IMR-90 (cell line): ENCODE results near the gene FLT4. TPM values are rescaled to one million over a fixed set of nuclear protein-coding genes. Genes with fewer than 3 reads are reported as not detected.

ENCODE experiments used
- ATAC-seq: fragments of 200-7000 bp; cut with Tn5 transposase; 2 replicates; pipeline ENCODE4 v1.9.1; 2020; ENCODE audit warnings: low read depth, mild to moderate bottlenecking, moderate library complexity
- BruUV-seq: library from RNA; stranded (reverse); fragments of 400-500 nt; replicated peaks from 2 replicates; lab custom pipeline; 2021; lab: Mats Ljungman, UMichigan
- CTCF ChIA-PET: fragments of 300-600 bp; formaldehyde crosslinking; extraction: SDS; loops from one replicate; lab custom pipeline; 2021; ENCODE audit warnings: antibody characterized with exemption; lab: Yijun Ruan, JAX
- POLR2A ChIA-PET: fragments of 300-600 bp; sonication (Branson Sonifier 250); formaldehyde crosslinking; loops from one replicate; lab custom pipeline; 2022; ENCODE audit warnings: antibody characterized with exemption; ENCODE audit not compliant: unreplicated experiment; lab: Charles Lee
- DNase-seq: peaks from one replicate; pipeline ENCODE4 v3.0.0; 2013
- H2AFZ ChIP-seq: replicated peaks from 2 replicates; pipeline ENCODE3; 2013; ENCODE audit warnings: low read length, mild to moderate bottlenecking; ENCODE audit not compliant: poor library complexity
- H2AK5ac ChIP-seq: 2 replicates; pipeline ENCODE4 v1.6.1; 2013; ENCODE audit warnings: low read depth, low read length, inconsistent platforms
- H2AK9ac ChIP-seq: replicated peaks from 2 replicates; pipeline ENCODE3; 2013; ENCODE audit warnings: mild to moderate bottlenecking, low read depth, low read length, moderate library complexity; ENCODE audit not compliant: poor library complexity
- H2BK120ac ChIP-seq: 2 replicates; pipeline ENCODE4 v1.6.1; 2013; ENCODE audit warnings: low read depth, low read length, inconsistent platforms
- H2BK15ac ChIP-seq: 3 replicates; pipeline ENCODE4 v1.6.1; 2013; ENCODE audit warnings: low read depth, low read length, inconsistent platforms
- H2BK20ac ChIP-seq: 2 replicates; pipeline ENCODE4 v1.6.1; 2013; ENCODE audit warnings: low read depth, mild to moderate bottlenecking, inconsistent platforms, low read length, moderate library complexity
- H2BK5ac ChIP-seq: 2 replicates; pipeline ENCODE4 v1.6.1; 2013; ENCODE audit warnings: mild to moderate bottlenecking, low read depth, low read length, inconsistent platforms; ENCODE audit not compliant: poor library complexity, severe bottlenecking
- H3K14ac ChIP-seq: replicated peaks from 2 replicates; pipeline ENCODE4 v1.6.1; 2013; ENCODE audit warnings: low read depth, low read length, inconsistent platforms
- H3K18ac ChIP-seq: 2 replicates; pipeline ENCODE4 v1.6.1; 2013; ENCODE audit warnings: low read depth, low read length, control low read depth
- H3K23ac ChIP-seq: 2 replicates; pipeline ENCODE4 v1.6.1; 2013; ENCODE audit warnings: low read depth, low read length, inconsistent platforms
- H3K27ac ChIP-seq: 2 replicates; pipeline ENCODE4 v1.5.1; 2013; ENCODE audit warnings: mild to moderate bottlenecking, control low read depth, low read length; ENCODE audit not compliant: insufficient read depth
- H3K27me3 ChIP-seq: 2 replicates; pipeline ENCODE4 v1.6.1; 2013; ENCODE audit warnings: low read length; ENCODE audit not compliant: control insufficient read depth, insufficient read depth
- H3K36me3 ChIP-seq: 2 replicates; pipeline ENCODE4 v1.6.1; 2013; ENCODE audit warnings: low read length, mixed read lengths; ENCODE audit not compliant: control insufficient read depth, insufficient read depth
- H3K4ac ChIP-seq: 2 replicates; pipeline ENCODE4 v1.6.1; 2013; ENCODE audit warnings: low read depth, low read length, inconsistent platforms
- H3K4me1 ChIP-seq: 2 replicates; pipeline ENCODE4 v1.6.1; 2013; ENCODE audit warnings: low read length, mixed read lengths; ENCODE audit not compliant: control insufficient read depth, insufficient read depth
- H3K4me2 ChIP-seq: 2 replicates; pipeline ENCODE4 v1.6.1; 2013; ENCODE audit warnings: low read depth, mild to moderate bottlenecking, control low read depth, low read length, moderate library complexity
- H3K4me3 ChIP-seq: 2 replicates; pipeline ENCODE4 v1.5.1; 2013; ENCODE audit warnings: low read depth, mild to moderate bottlenecking, control low read depth, low read length, moderate library complexity; ENCODE audit not compliant: insufficient read depth
- H3K56ac ChIP-seq: 2 replicates; pipeline ENCODE4 v1.6.1; 2013; ENCODE audit warnings: low read length, inconsistent platforms; ENCODE audit not compliant: insufficient read depth; ENCODE audit errors: extremely low read depth
- H3K79me1 ChIP-seq, 2 experiments: 2 replicates each; pipeline ENCODE4 v1.6.1; 2013; ENCODE audit warnings: low read length in 2 of 2, inconsistent platforms in 1 of 2, low read depth in 1 of 2
- H3K9ac ChIP-seq: 2 replicates; pipeline ENCODE4 v1.6.1; 2013; ENCODE audit warnings: low read depth, low read length, control low read depth
- H3K9me1 ChIP-seq: 2 replicates; pipeline ENCODE4 v1.6.1; 2013; ENCODE audit warnings: low read length, inconsistent platforms; ENCODE audit not compliant: insufficient read depth
- H3K9me3 ChIP-seq: 2 replicates; pipeline ENCODE4 v1.6.1; 2013; ENCODE audit warnings: low read length; ENCODE audit not compliant: control insufficient read depth, insufficient read depth
- H4K20me1 ChIP-seq: 2 replicates; pipeline ENCODE4 v1.6.1; 2013; ENCODE audit warnings: low read length, inconsistent platforms; ENCODE audit not compliant: insufficient read depth
- H4K5ac ChIP-seq: 2 replicates; pipeline ENCODE4 v1.6.1; 2013; ENCODE audit warnings: mild to moderate bottlenecking, low read depth, low read length, control low read depth
- H4K8ac ChIP-seq, 2 experiments: 2 replicates each; pipeline ENCODE4 v1.6.1; 2013; ENCODE audit warnings: low read depth in 2 of 2, low read length in 2 of 2, control low read depth in 1 of 2, inconsistent platforms in 1 of 2
- H4K91ac ChIP-seq: 2 replicates; pipeline ENCODE4 v1.6.1; 2013; ENCODE audit warnings: low read depth, low read length, inconsistent platforms; ENCODE audit not compliant: insufficient read depth
- BHLHE40 ChIP-seq: fragments of 150-350 bp; IDR thresholded peaks from 2 replicates; pipeline ENCODE4 v1.6.1; 2016; ENCODE audit warnings: mild to moderate bottlenecking, low read depth, low read length
- MAZ ChIP-seq: IDR thresholded peaks from 2 replicates; pipeline ENCODE4 v1.6.1; 2012; ENCODE audit warnings: low read depth, mild to moderate bottlenecking, low read length, improper control_type of control experiment, moderate library complexity, borderline replicate concordance
- MXI1 ChIP-seq: IDR thresholded peaks from 2 replicates; pipeline ENCODE4 v1.6.1; 2012; ENCODE audit warnings: low read depth, mild to moderate bottlenecking, low read length, moderate library complexity, borderline replicate concordance
- RAD21 ChIP-seq: IDR thresholded peaks from 2 replicates; pipeline ENCODE4 v1.6.1; 2012; ENCODE audit warnings: low read length, improper control_type of control experiment
- RFX5 ChIP-seq: IDR thresholded peaks from 2 replicates; pipeline ENCODE4 v1.8.0; 2012; ENCODE audit warnings: low read depth, mild to moderate bottlenecking, low read length, moderate library complexity
- SMC3 ChIP-seq: fragments of 150-350 bp; IDR thresholded peaks from 2 replicates; pipeline ENCODE4 v1.6.1; 2016; ENCODE audit warnings: low read depth, mild to moderate bottlenecking, antibody characterized with exemption, low read length, moderate library complexity
- WGBS, 2 experiments: methylation state at CpG; one replicate each; pipeline versions ENCODE4 v1.1.5 to v1.1.7; 2013; ENCODE audit warnings: missing lambda C conversion rate in 2 of 2; ENCODE audit not compliant: insufficient read length in 1 of 2; ENCODE audit errors: extremely low coverage in 2 of 2; 5-methylcytosine and 5-hydroxymethylcytosine counted together
- dilution Hi-C: fragments of 300-500 bp; cut with HindIII; formaldehyde crosslinking; loops from one replicate; pipeline ENCODE4 v1.14.3; 2018; ENCODE audit warnings: low sequenced_read_pairs; ENCODE audit not compliant: unreplicated experiment
- in situ Hi-C: fragments of 300-500 bp; cut with MboI; formaldehyde crosslinking; loops from 3 replicates; pipeline ENCODE4 v1.14.3; 2019; ENCODE audit warnings: low sequenced_read_pairs, inconsistent platforms, mixed read lengths
- intact Hi-C: fragments of 100-400 bp; cut with micrococcal nuclease; formaldehyde crosslinking; loops from 2 replicates; pipeline ENCODE4 v1.10.0; 2022
- polyA plus RNA-seq, 3 experiments: library from polyadenylated mRNA; depleted of rRNA; stranded (reverse); fragments of >200 nt; gene quantifications; 2 replicates each; pipeline ENCODE4 v1.2.3, GENCODE V29; 2012; ENCODE audit warnings: low replicate concordance in 1 of 3
- total RNA-seq: library from RNA; depleted of rRNA; stranded (reverse); fragments of >200 nt; gene quantifications from 2 replicates; pipeline ENCODE4 v1.2.3, GENCODE V29; 2012
- TF ChIP-seq, protein P1 (sequence below): conservative IDR thresholded peaks from 2 replicates; pipeline ENCODE4 v1.5.1; 2012; ENCODE audit warnings: mild to moderate bottlenecking, low read depth, low read length, improper control_type of control experiment

The FLT4 gene
- total and polyA plus RNA-seq, 2 of the 4 experiments (the other 2 are of a cell fraction), result under 0.01 to 0.07 TPM

GRCh38 chr5:180642779-180643178 is 6.6 kb downstream of the FLT4 start:
- Histone ChIP-seq H2BK120ac (no peak overlapping the region), H4K5ac (no peak overlapping the region), H3K56ac (no peak overlapping the region), H3K23ac (no peak overlapping the region), H4K20me1 (no peaks in the 10 kb centered on the region), H4K91ac (no peak overlapping the region), H3K4me2 (no peak overlapping the region), H2AFZ (no peak overlapping the region), H3K14ac (no peak overlapping the region), H3K18ac (no peak overlapping the region), H3K4me1 (no peaks in the 10 kb centered on the region), H3K9ac (no peak overlapping the region), H2AK5ac (no peak overlapping the region), H3K4ac (no peak overlapping the region), H3K27me3 (peaks cover 13% of the 10 kb centered on the region; the same call in 1 of the 2 replicates), H2BK5ac (no peak overlapping the region), H4K8ac (no peak overlapping the region), H3K4me3 (no peak overlapping the region), H3K9me3 (no peaks in the 10 kb centered on the region), H2BK20ac (no peak overlapping the region), H2AK9ac (no peak overlapping the region), H3K79me1 (no peaks in the 10 kb centered on the region), H3K9me1 (no peaks in the 10 kb centered on the region), H3K27ac (no peak overlapping the region), H2BK15ac (no peak overlapping the region), H3K36me3 (no peaks in the 10 kb centered on the region)
- TF ChIP-seq MAZ (no peak), SMC3 (no peak), RFX5 (no peak), RAD21 (no peak), MXI1 (no peak), BHLHE40 (no peak)
- TF ChIP-seq, protein P1, sequence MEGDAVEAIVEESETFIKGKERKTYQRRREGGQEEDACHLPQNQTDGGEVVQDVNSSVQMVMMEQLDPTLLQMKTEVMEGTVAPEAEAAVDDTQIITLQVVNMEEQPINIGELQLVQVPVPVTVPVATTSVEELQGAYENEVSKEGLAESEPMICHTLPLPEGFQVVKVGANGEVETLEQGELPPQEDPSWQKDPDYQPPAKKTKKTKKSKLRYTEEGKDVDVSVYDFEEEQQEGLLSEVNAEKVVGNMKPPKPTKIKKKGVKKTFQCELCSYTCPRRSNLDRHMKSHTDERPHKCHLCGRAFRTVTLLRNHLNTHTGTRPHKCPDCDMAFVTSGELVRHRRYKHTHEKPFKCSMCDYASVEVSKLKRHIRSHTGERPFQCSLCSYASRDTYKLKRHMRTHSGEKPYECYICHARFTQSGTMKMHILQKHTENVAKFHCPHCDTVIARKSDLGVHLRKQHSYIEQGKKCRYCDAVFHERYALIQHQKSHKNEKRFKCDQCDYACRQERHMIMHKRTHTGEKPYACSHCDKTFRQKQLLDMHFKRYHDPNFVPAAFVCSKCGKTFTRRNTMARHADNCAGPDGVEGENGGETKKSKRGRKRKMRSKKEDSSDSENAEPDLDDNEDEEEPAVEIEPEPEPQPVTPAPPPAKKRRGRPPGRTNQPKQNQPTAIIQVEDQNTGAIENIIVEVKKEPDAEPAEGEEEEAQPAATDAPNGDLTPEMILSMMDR, result no peak
- no peak for ATAC-seq
- dilution Hi-C loops, result no loop called here
- in situ Hi-C loops, result no loop called here
- intact Hi-C loops, result no loop called here
- BruUV-seq, result no TSS peak
- no peak for DNase-seq
- WGBS, 2 experiments, result 55% methylated on average over 5 of the region's 9 CpGs; no CpG with 5 or more reads in 1 of the 2 experiments
- ChIA-PET POLR2A (no interaction called here), CTCF (no interaction called here)
